K562 (cell line): ENCODE data around the gene KRT82. TPM values are rescaled to one million over a fixed set of nuclear protein-coding genes. Genes with fewer than 3 reads are reported as not detected.
A peak's percentile ranks its signal among the peaks of the same experiment; 100 is the strongest.

ENCODE experiments used
- ATAC-seq: fragments of 200-7000 bp; cut with Tn5 transposase; 3 replicates; pipeline ENCODE4 v1.9.1; 2020; ENCODE audit warnings: moderate library complexity
- BruUV-seq: library from RNA; stranded (reverse); fragments of 400-500 nt; replicated peaks from 2 replicates; lab custom pipeline; 2021; lab: Mats Ljungman, UMichigan
- CTCF ChIA-PET: fragments of 300-600 bp; formaldehyde crosslinking; extraction: SDS; loops from one replicate; lab custom pipeline; 2021; ENCODE audit warnings: low intra/inter-chr PET ratio; lab: Yijun Ruan, JAX
- POLR2A ChIA-PET: fragments of 300-600, 350-650 bp; sonication (Branson Sonifier 250); formaldehyde crosslinking; extraction: SDS; loops from one replicate; lab custom pipeline; 2021; ENCODE audit warnings: antibody characterized with exemption, inconsistent platforms; lab: Yijun Ruan, JAX
- DNase-seq, 4 experiments: peaks; one replicate each; pipeline versions ENCODE4 v3.0.0 to v3.0.0-alpha.2; 2011 to 2018; ENCODE audit warnings: low spot score in 3 of 4, mixed read lengths in 3 of 4; ENCODE audit errors: extremely low read depth in 1 of 4
- FAIRE-seq: peaks from 2 replicates; lab custom pipeline; 2011; peaks lifted over from hg19 to GRCh38; lab: Jason Lieb, UNC
- H2AFZ ChIP-seq: 2 replicates; pipeline ENCODE4 v1.6.0; 2011; ENCODE audit warnings: low read depth, low read length, control low read depth, inconsistent platforms
- H3K27ac ChIP-seq: fragments of 200-600 bp; 3 replicates; pipeline ENCODE4 v1.8.0; 2011; ENCODE audit warnings: low read depth, mild to moderate bottlenecking, control low read depth, inconsistent platforms, low read length, moderate library complexity, mixed read lengths; ENCODE audit errors: extremely low read depth
- H3K27me3 ChIP-seq, 2 experiments: fragments of 300-600 bp in 1 of 2; 2 replicates in 1 of 2; 3 replicates in 1 of 2; pipeline versions ENCODE4 v1.6.0 to v1.8.0; 2011; ENCODE audit warnings: inconsistent platforms in 2 of 2, low read length in 2 of 2, mild to moderate bottlenecking in 1 of 2, mixed read lengths in 1 of 2, moderate library complexity in 1 of 2; ENCODE audit not compliant: control insufficient read depth in 2 of 2, insufficient read depth in 2 of 2
- H3K36me3 ChIP-seq: fragments of 300-600 bp; 3 replicates; pipeline ENCODE4 v1.8.0; 2011; ENCODE audit warnings: mild to moderate bottlenecking, low read length, inconsistent platforms; ENCODE audit not compliant: control insufficient read depth, insufficient read depth
- H3K4me1 ChIP-seq, 2 experiments: fragments of 200-600 bp in 1 of 2; replicated peaks in 1 of 2; 2 replicates in 1 of 2; 3 replicates in 1 of 2; pipeline versions ENCODE4 v1.5.1 to v1.8.0; 2011; ENCODE audit warnings: inconsistent platforms in 2 of 2, low read length in 2 of 2, mild to moderate bottlenecking in 1 of 2, mixed read lengths in 1 of 2, moderate library complexity in 1 of 2; ENCODE audit not compliant: control insufficient read depth in 2 of 2, insufficient read depth in 2 of 2
- H3K4me2 ChIP-seq: 2 replicates; pipeline ENCODE4 v1.6.1; 2011; ENCODE audit warnings: low read length, control low read depth, inconsistent platforms, mixed read lengths; ENCODE audit not compliant: insufficient read depth
- H3K4me3 ChIP-seq: fragments of 200-600 bp; sonication (generic), shearing (Covaris generic); 2 replicates; pipeline ENCODE4 v1.5.1; 2016; ENCODE audit warnings: control low read depth, inconsistent platforms
- H3K79me2 ChIP-seq: fragments of 200-600 bp; 3 replicates; pipeline ENCODE4 v1.8.0; 2011; ENCODE audit warnings: low read length, inconsistent platforms; ENCODE audit not compliant: control insufficient read depth, insufficient read depth
- H3K9ac ChIP-seq, 2 experiments: 2 replicates each; pipeline versions ENCODE4 v1.6.0 to v1.6.1; 2011; ENCODE audit warnings: low read depth in 2 of 2, low read length in 2 of 2, control low read depth in 1 of 2, inconsistent platforms in 1 of 2, mild to moderate bottlenecking in 1 of 2, mixed read lengths in 1 of 2; ENCODE audit not compliant: insufficient read depth in 1 of 2
- H3K9me1 ChIP-seq: one replicate; pipeline ENCODE4 v1.6.0; 2011; ENCODE audit warnings: inconsistent platforms, mild to moderate bottlenecking, low read length, moderate library complexity; ENCODE audit not compliant: control insufficient read depth, insufficient read depth
- H3K9me3 ChIP-seq: replicated peaks from 2 replicates; pipeline ENCODE4 v1.5.1; 2011; ENCODE audit warnings: low read depth, low read length, inconsistent platforms; ENCODE audit not compliant: control insufficient read depth, insufficient read depth
- H4K20me1 ChIP-seq: replicated peaks from 2 replicates; pipeline ENCODE4 v1.6.1; 2011; ENCODE audit warnings: low read length, inconsistent platforms, mixed read lengths; ENCODE audit not compliant: control insufficient read depth, insufficient read depth
- PHB2 ChIP-seq: fragments of 450-650 bp; IDR thresholded peaks from 2 replicates; pipeline ENCODE4 v1.6.1; 2017; ENCODE audit warnings: low read depth
- RBM17 ChIP-seq: fragments of 200-400 bp; formaldehyde crosslinking; IDR thresholded peaks from 2 replicates; pipeline ENCODE4 v1.6.1; 2017; ENCODE audit warnings: low read depth, mild to moderate bottlenecking, low read length, borderline replicate concordance
- TCF7L2 ChIP-seq: fragments of 150-350 bp; IDR thresholded peaks from 2 replicates; pipeline ENCODE4 v1.6.1; 2016; ENCODE audit warnings: low read depth, mild to moderate bottlenecking, low read length, moderate library complexity
- ZFP36 ChIP-seq: fragments of 150-350 bp; IDR thresholded peaks from 2 replicates; pipeline ENCODE4 v1.6.1; 2018; ENCODE audit warnings: low read length, low read depth; ENCODE audit not compliant: partially characterized antibody
- WGBS: fragments of 100-300 bp; shearing (Covaris generic); methylation state at CpG from one replicate; pipeline ENCODE4 v1.1.6; 2016; ENCODE audit warnings: low coverage, mixed read lengths; ENCODE audit not compliant: insufficient coverage; ENCODE audit errors: missing lambda C conversion rate; 5-methylcytosine and 5-hydroxymethylcytosine counted together
- in situ Hi-C: fragments of 300-500 bp; cut with MboI; formaldehyde crosslinking; loops from 4 replicates; pipeline ENCODE4 v1.15.0; 2018; ENCODE audit warnings: inconsistent platforms, mixed read lengths
- intact Hi-C: fragments of 100-400 bp; cut with micrococcal nuclease; formaldehyde crosslinking; loops from 2 replicates; pipeline ENCODE4 v1.14.2; 2022
- polyA plus RNA-seq, 8 experiments: library from polyadenylated mRNA; depleted of rRNA in 4 of 8; stranded (reverse) in 5 of 8; unstranded in 3 of 8; fragments of >200 nt; fragmentation: Nextera tagmentation in 2 of 8; fragmentation: Illumina TruSeq in 1 of 8; extraction: Ambion mirVana in 2 of 8; extraction: Trizol in 1 of 8; gene quantifications; 2 replicates each; pipeline versions ENCODE4 v1.2.1 to v1.2.3, GENCODE V29; 2011 to 2014; ENCODE audit warnings: inconsistent platforms in 1 of 8, missing spikeins in 1 of 8
- total RNA-seq, 7 experiments: library from RNA; depleted of rRNA in 6 of 7; stranded (reverse); fragments of >200 nt in 6 of 7; fragmentation: Illumina TruSeq in 2 of 7; extraction: Trizol in 2 of 7; gene quantifications; 2 replicates each; pipeline versions ENCODE4 v1.2.1 to v1.2.3, GENCODE V29; 2011 to 2021; ENCODE audit warnings: low replicate concordance in 1 of 7
- TF ChIP-seq, protein P1 (sequence below): IDR thresholded peaks from 2 replicates; pipeline ENCODE4 v1.6.1; 2012; ENCODE audit warnings: low read depth, low read length, improper control_type of control experiment, borderline replicate concordance

KRT82 gene
- total and polyA plus RNA-seq, 9 of the 15 experiments (the other 6 are each of a cell fraction or from before 2014, with no cell fraction given) = not detected

DNA sequence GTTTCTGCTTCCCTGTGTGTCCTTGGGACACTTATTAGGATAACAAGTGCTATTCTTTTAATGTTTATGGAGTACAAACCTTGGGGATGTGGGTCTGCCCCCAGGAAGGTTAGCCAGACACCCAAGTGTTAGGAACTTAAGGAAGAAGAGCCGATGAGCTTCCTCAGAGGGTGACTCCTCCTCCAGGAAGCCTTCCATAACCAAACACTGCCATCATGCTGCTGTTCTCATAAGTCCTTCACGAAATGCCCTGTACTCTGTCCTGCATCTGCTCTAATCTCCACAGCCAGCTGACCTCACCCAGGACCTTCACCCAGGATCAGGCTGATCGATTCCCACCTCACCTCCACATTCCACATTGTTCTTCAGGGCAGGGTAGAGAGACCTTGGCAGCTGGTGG is 37.6 kb downstream of the KRT82 start:
- no peak overlapping the region for H2AFZ ChIP-seq
- ChIA-PET CTCF (no interaction called here), POLR2A (interaction anchor here (0.6 kb wide), 1 partner anchor 32 kb away, joined by 3 read pairs; no protein-coding TSS in a partner anchor)
- H3K27ac ChIP-seq = no peak overlapping the region
- no peak for FAIRE-seq
- H4K20me1 ChIP-seq = 0 out of 2 replicates have a peak, but pooled peaks cover 5% of the 10 kb centered on the region
- peaks cover 23 to 44% of the 10 kb centered on the region in 2 experiments; a peak in 4 of 5 replicates for H3K27me3 ChIP-seq
- in situ Hi-C loops (no loop called here), intact Hi-C loops (loop anchor here (10.0 kb wide), 1 partner anchor 214 kb away; no protein-coding TSS in a partner anchor)
- no peaks in the 10 kb centered on the region for H3K36me3 ChIP-seq
- no peak overlapping the region for H3K4me2 ChIP-seq
- H3K4me1 ChIP-seq = no peaks in the 10 kb centered on the region
- no peaks in the 10 kb centered on the region for H3K9me3 ChIP-seq
- no peak overlapping the region for H3K9ac ChIP-seq
- no TSS peak for BruUV-seq
- no peak for ATAC-seq
- no peaks in the 10 kb centered on the region for H3K79me2 ChIP-seq
- no peak overlapping the region for H3K4me3 ChIP-seq
- no peaks in the 10 kb centered on the region for H3K9me1 ChIP-seq
- WGBS = 3% methylated on average over 3 of the region's 3 CpGs
- no peak for TF ChIP-seq TCF7L2
- TF ChIP-seq ZFP36 = peak; percentile 88
- TF ChIP-seq RBM17 = no peak
- no peak for TF ChIP-seq PHB2
- TF ChIP-seq, protein P1, sequence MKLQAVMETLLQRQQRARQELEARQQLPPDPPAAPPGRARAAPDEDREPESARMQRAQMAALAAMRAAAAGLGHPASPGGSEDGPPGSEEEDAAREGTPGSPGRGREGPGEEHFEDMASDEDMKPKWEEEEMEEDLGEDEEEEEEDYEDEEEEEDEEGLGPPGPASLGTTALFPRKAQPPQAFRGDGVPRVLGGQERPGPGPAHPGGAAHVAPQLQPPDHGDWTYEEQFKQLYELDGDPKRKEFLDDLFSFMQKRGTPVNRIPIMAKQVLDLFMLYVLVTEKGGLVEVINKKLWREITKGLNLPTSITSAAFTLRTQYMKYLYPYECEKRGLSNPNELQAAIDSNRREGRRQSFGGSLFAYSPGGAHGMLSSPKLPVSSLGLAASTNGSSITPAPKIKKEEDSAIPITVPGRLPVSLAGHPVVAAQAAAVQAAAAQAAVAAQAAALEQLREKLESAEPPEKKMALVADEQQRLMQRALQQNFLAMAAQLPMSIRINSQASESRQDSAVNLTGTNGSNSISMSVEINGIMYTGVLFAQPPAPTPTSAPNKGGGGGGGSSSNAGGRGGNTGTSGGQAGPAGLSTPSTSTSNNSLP = no peak
- no peak for DNase-seq
